Body of pancreas (tissue), 4 donors: Measurements from ENCODE around the gene DYNLRB2. TPM values are rescaled to one million over a fixed set of nuclear protein-coding genes. Genes with fewer than 3 reads are reported as not detected.

ENCODE experiments used
- ATAC-seq: fragments of 150-250 bp; one replicate; pipeline ENCODE4 v1.9.1; 2016
- DNase-seq, 4 donors: peaks; one replicate each; pipeline ENCODE4 v3.0.0-alpha.2; 2019
- H3K27ac ChIP-seq, 4 donors: fragments of 200-600 bp; sonication (generic); 1 replicate in 3 of 4; 2 replicates in 1 of 4; pipeline versions ENCODE4 v1.5.1 to v1.6.1; 2016 to 2019; ENCODE audit warnings: mild to moderate bottlenecking in 1 of 4, mixed read lengths in 1 of 4, moderate library complexity in 1 of 4
- H3K27me3 ChIP-seq, 2 donors: fragments of 200-600 bp; sonication (generic); one replicate each; pipeline ENCODE4 v1.6.0; 2016; ENCODE audit warnings: mild to moderate bottlenecking in 1 of 2
- H3K36me3 ChIP-seq, 2 donors: fragments of 200-600 bp; sonication (generic); replicated peaks in 1 of 2; 2 replicates each; pipeline ENCODE4 v1.5.1; 2016; ENCODE audit warnings: low read depth in 2 of 2; ENCODE audit not compliant: insufficient read depth in 1 of 2
- H3K4me1 ChIP-seq: fragments of 200-600 bp; sonication (generic); one replicate; pipeline ENCODE4 v1.6.0; 2016
- H3K4me3 ChIP-seq, 2 donors: fragments of 200-600 bp; sonication (generic); 1 replicate in 1 of 2; 2 replicates in 1 of 2; pipeline ENCODE4 v1.5.1; 2016 to 2019
- H3K9me3 ChIP-seq, 3 donors: fragments of 200-600 bp; sonication (generic); 1 replicate in 2 of 3; 2 replicates in 1 of 3; pipeline ENCODE4 v1.5.1; 2016
- POLR2A ChIP-seq, 3 donors: fragments of 450-650 bp; IDR thresholded peaks; one replicate each; pipeline ENCODE4 v1.6.1; 2016; ENCODE audit warnings: antibody characterized with exemption in 3 of 3, mild to moderate bottlenecking in 2 of 3
- WGBS, 2 donors: methylation state at CpG; one replicate each; pipeline ENCODE4 v1.1.5; 2017; 5-methylcytosine and 5-hydroxymethylcytosine counted together
- intact Hi-C: fragments of 100-400 bp; cut with DNase I; formaldehyde crosslinking; loops from one replicate; pipeline ENCODE4 v1.15.1; 2023
- total RNA-seq, 2 donors: library from RNA; depleted of rRNA; stranded (reverse); fragments of >200 nt; gene quantifications; one replicate each; pipeline ENCODE4 v1.1.0, GENCODE V29; 2016
- TF ChIP-seq, protein P1 (sequence below), 7 experiments: fragments of 450-650 bp in 4 of 7; fragments of 200-600 bp in 3 of 7; sonication (generic) in 3 of 7; IDR thresholded peaks; one replicate each; pipeline ENCODE4 v1.5.1; 2016 to 2019; ENCODE audit warnings: antibody characterized with exemption in 7 of 7

DYNLRB2 gene
- total RNA-seq, 2 donors from 2014 or later = not detected

DNA sequence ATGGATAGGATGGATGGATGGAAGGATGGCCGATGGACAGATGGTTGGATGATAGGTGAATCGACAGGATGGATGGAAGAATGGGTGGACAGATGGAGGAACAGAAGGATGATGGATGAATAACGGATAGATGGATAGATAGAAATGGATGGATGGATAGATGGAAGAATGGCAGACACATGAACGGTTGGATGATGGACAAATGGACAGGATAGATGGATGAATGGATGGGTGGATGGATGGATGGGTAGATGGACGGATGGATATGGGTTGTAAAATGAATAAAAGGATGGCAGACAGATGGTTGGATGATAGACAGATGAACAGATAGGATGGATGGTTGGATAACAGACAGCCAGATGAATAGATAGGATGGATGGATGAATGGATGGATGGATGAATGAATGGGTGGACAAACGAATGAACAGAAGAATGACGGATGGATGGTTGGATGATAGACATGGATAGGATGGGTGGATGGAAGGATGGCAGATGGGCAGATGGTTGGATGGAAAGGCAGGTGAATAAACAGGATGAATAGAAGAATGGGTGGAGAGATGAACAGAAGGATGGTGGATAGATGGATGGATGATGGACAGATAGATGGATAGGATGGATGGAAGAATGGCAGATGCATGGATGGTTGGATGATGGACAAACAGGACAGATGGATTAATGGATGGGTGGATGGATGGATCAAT lies 55.9 kb downstream of the DYNLRB2 start:
- intact Hi-C loops = no loop called here
- no peaks in the 10 kb centered on the region for H3K9me3 ChIP-seq
- 78 to 87% methylated on average over 7 of the region's 7 CpGs for WGBS, 2 donors
- no peak overlapping the region for H3K27ac ChIP-seq
- TF ChIP-seq, protein P1, sequence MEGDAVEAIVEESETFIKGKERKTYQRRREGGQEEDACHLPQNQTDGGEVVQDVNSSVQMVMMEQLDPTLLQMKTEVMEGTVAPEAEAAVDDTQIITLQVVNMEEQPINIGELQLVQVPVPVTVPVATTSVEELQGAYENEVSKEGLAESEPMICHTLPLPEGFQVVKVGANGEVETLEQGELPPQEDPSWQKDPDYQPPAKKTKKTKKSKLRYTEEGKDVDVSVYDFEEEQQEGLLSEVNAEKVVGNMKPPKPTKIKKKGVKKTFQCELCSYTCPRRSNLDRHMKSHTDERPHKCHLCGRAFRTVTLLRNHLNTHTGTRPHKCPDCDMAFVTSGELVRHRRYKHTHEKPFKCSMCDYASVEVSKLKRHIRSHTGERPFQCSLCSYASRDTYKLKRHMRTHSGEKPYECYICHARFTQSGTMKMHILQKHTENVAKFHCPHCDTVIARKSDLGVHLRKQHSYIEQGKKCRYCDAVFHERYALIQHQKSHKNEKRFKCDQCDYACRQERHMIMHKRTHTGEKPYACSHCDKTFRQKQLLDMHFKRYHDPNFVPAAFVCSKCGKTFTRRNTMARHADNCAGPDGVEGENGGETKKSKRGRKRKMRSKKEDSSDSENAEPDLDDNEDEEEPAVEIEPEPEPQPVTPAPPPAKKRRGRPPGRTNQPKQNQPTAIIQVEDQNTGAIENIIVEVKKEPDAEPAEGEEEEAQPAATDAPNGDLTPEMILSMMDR (IDR thresholded peaks at IDR 0.05) = no peak
- TF ChIP-seq POLR2A (IDR thresholded peaks at IDR 0.05) = no peak
- H3K4me3 ChIP-seq = no peak overlapping the region
- no peak for DNase-seq
- no peak for ATAC-seq
- no peaks in the 10 kb centered on the region for H3K4me1 ChIP-seq
- no peaks in the 10 kb centered on the region for H3K36me3 ChIP-seq
- H3K27me3 ChIP-seq = no peaks in the 10 kb centered on the region

DNA sequence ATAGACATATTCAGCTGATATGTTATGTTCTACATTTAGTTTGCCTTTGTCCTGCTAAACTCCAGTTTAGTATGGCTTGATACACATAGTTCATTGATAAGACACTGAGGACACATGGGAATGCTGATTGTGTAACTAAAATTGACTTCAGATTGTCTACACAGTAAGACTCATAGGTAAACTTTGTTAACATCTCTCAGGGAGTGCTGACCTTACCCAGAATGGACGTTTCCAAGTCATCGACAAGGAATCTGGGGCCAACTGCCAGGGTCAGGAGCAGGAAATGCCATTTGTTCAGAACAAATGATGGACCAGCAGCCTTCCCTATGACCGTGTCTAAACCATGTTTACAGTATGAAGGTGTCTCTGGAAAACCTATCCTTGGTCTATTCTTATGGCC lies 58.7 kb downstream of the DYNLRB2 start:
- ATAC-seq (no peak), DNase-seq (no peak)
- TF ChIP-seq POLR2A (IDR thresholded peaks at IDR 0.05) = no peak
- TF ChIP-seq, protein P1 (IDR thresholded peaks at IDR 0.05) = no peak
- H3K27me3 ChIP-seq = no peaks in the 10 kb centered on the region
- no peak overlapping the region for H3K4me3 ChIP-seq
- no peaks in the 10 kb centered on the region for H3K36me3 ChIP-seq
- no peaks in the 10 kb centered on the region for H3K4me1 ChIP-seq
- WGBS, 2 donors = 67 to 80% methylated on average over 3 of the region's 3 CpGs
- intact Hi-C loops = no loop called here
- no peaks in the 10 kb centered on the region for H3K9me3 ChIP-seq
- no peak overlapping the region for H3K27ac ChIP-seq
